Suprapubic skin (tissue), 4 donors: ENCODE measurements around the gene GLB1L2.

Experiments
- EP300 ChIP-seq: sonication (generic); formaldehyde crosslinking; IDR thresholded peaks from one replicate; pipeline ENCODE4 v1.6.1; 2017; ENCODE audit warnings: antibody characterized with exemption
- POLR2A ChIP-seq, 2 donors: fragments of 450-650 bp; IDR thresholded peaks; one replicate each; pipeline ENCODE4 v1.6.1; 2017; ENCODE audit warnings: antibody characterized with exemption in 2 of 2, mild to moderate bottlenecking in 2 of 2, moderate library complexity in 2 of 2
- POLR2AphosphoS5 ChIP-seq, 3 donors: sonication (generic); formaldehyde crosslinking; IDR thresholded peaks; one replicate each; pipeline ENCODE4 v1.6.1; 2017; ENCODE audit warnings: antibody characterized with exemption in 3 of 3
- TF ChIP-seq, protein P1 (sequence below), 2 donors: fragments of 200-600 bp in 1 of 2; fragments of 450-650 bp in 1 of 2; sonication (generic) in 1 of 2; IDR thresholded peaks; one replicate each; pipeline ENCODE4 v1.5.1; 2016 to 2019; ENCODE audit warnings: antibody characterized with exemption in 2 of 2, mild to moderate bottlenecking in 1 of 2, moderate library complexity in 1 of 2

- TF ChIP-seq EP300 (no peak), POLR2A (IDR thresholded peaks at IDR 0.05) (no peak), POLR2AphosphoS5 (IDR thresholded peaks at IDR 0.05) (no peak)
- TF ChIP-seq, protein P1, sequence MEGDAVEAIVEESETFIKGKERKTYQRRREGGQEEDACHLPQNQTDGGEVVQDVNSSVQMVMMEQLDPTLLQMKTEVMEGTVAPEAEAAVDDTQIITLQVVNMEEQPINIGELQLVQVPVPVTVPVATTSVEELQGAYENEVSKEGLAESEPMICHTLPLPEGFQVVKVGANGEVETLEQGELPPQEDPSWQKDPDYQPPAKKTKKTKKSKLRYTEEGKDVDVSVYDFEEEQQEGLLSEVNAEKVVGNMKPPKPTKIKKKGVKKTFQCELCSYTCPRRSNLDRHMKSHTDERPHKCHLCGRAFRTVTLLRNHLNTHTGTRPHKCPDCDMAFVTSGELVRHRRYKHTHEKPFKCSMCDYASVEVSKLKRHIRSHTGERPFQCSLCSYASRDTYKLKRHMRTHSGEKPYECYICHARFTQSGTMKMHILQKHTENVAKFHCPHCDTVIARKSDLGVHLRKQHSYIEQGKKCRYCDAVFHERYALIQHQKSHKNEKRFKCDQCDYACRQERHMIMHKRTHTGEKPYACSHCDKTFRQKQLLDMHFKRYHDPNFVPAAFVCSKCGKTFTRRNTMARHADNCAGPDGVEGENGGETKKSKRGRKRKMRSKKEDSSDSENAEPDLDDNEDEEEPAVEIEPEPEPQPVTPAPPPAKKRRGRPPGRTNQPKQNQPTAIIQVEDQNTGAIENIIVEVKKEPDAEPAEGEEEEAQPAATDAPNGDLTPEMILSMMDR (IDR thresholded peaks at IDR 0.05), result no peak
These were observed 15.2 kb downstream of the GLB1L2 start for GRCh38 chr11:134346976-134347350.
